ENCODE results near the gene CYP3A4.

- no peak for TF ChIP-seq SPI1 (IDR thresholded peaks at IDR 0.05; ENCODE audit: low read depth, low read length)
- TF ChIP-seq TAF1 (IDR thresholded peaks at IDR 0.05; ENCODE audit: low read depth, low read length): no peak
- TF ChIP-seq PAX5 (IDR thresholded peaks at IDR 0.05; ENCODE audit: insufficient read depth, low read length, severe bottlenecking): no peak
- TF ChIP-seq POLR2A (IDR thresholded peaks at IDR 0.05; ENCODE audit: low read depth, low read length): no peak
- no peak for TF ChIP-seq POLR2AphosphoS5 (IDR thresholded peaks at IDR 0.05; ENCODE audit: low read depth, low read length)
- no peak for TF ChIP-seq POU2F2 (IDR thresholded peaks at IDR 0.05; ENCODE audit: low read depth, low read length)
Measured at GRCh38 chr7:99779949-99780348, 4.0 kb downstream of the CYP3A4 start.
